Sigmoid colon (tissue), 7 donors: ENCODE measurements around the gene CWC27. TPM values are rescaled to one million over a fixed set of nuclear protein-coding genes. Genes with fewer than 3 reads are reported as not detected.

Source experiments
- DNase-seq: peaks from one replicate; pipeline ENCODE4 v3.0.0-alpha.2; 2019
- H3K27ac ChIP-seq, 4 donors: fragments of 200-600 bp; sonication (generic); one replicate each; pipeline ENCODE4 v1.5.1; 2016 to 2019; ENCODE audit warnings: mild to moderate bottlenecking in 1 of 4
- H3K27me3 ChIP-seq, 3 donors: fragments of 200-600 bp; sonication (generic); one replicate each; pipeline ENCODE4 v1.5.1; 2019; ENCODE audit warnings: mild to moderate bottlenecking in 1 of 3
- H3K36me3 ChIP-seq, 4 donors: fragments of 200-600 bp; sonication (generic); one replicate each; pipeline ENCODE4 v1.5.1; 2016 to 2019
- H3K4me1 ChIP-seq, 4 donors: fragments of 200-600 bp; sonication (generic); one replicate each; pipeline ENCODE4 v1.5.1; 2017 to 2019
- H3K4me3 ChIP-seq, 4 donors: fragments of 200-600 bp; sonication (generic); one replicate each; pipeline ENCODE4 v1.5.1; 2017 to 2019; ENCODE audit warnings: mild to moderate bottlenecking in 2 of 4, moderate library complexity in 1 of 4
- H3K9me3 ChIP-seq, 4 donors: fragments of 200-600 bp in 3 of 4; sonication (generic) in 3 of 4; one replicate each; pipeline versions ENCODE4 v1.5.1 to v1.6.1; 2013 to 2019
- EP300 ChIP-seq, 4 donors: sonication (generic); formaldehyde crosslinking; IDR thresholded peaks; one replicate each; pipeline ENCODE4 v1.6.1; 2017; ENCODE audit warnings: antibody characterized with exemption in 4 of 4
- POLR2A ChIP-seq, 2 donors: fragments of 450-650 bp; IDR thresholded peaks; one replicate each; pipeline ENCODE4 v1.6.1; 2016; ENCODE audit warnings: antibody characterized with exemption in 2 of 2, mild to moderate bottlenecking in 2 of 2, moderate library complexity in 2 of 2
- POLR2AphosphoS5 ChIP-seq, 4 donors: sonication (generic); formaldehyde crosslinking; IDR thresholded peaks; one replicate each; pipeline ENCODE4 v1.6.1; 2017; ENCODE audit warnings: antibody characterized with exemption in 4 of 4
- WGBS, 2 donors: extraction: QIAGEN DNeasy Blood & Tissue Kit; methylation state at CpG; one replicate each; pipeline ENCODE4 v1.1.7; 2013; 5-methylcytosine and 5-hydroxymethylcytosine counted together
- intact Hi-C: fragments of 100-400 bp; cut with DNase I; formaldehyde crosslinking; loops from one replicate; pipeline ENCODE4 v1.15.1; 2023
- polyA plus RNA-seq, 3 donors: library from polyadenylated mRNA; stranded (reverse); fragments of 200-250 nt; gene quantifications; one replicate each; pipeline ENCODE4 v1.2.3, GENCODE V29; 2013
- total RNA-seq, 4 donors: library from RNA; depleted of rRNA; stranded (reverse); fragments of >200 nt; gene quantifications; one replicate each; pipeline ENCODE4 v1.1.0, GENCODE V29; 2016
- TF ChIP-seq, protein P1 (sequence below), 4 experiments: fragments of 450-650 bp in 3 of 4; fragments of 200-600 bp in 1 of 4; IDR thresholded peaks; one replicate each; pipeline ENCODE4 v1.5.1; 2016 to 2019; ENCODE audit warnings: antibody characterized with exemption in 4 of 4, mild to moderate bottlenecking in 3 of 4, moderate library complexity in 2 of 4
- donor health status: healthy with polysubstance abuse.
- donor health status: Bipolar disorder and iron deficiency.
- donor health status: healthy.

The CWC27 gene
- total and polyA plus RNA-seq, 7 donors, result 11.3 to 27.7 (median 18.9) TPM

DNA sequence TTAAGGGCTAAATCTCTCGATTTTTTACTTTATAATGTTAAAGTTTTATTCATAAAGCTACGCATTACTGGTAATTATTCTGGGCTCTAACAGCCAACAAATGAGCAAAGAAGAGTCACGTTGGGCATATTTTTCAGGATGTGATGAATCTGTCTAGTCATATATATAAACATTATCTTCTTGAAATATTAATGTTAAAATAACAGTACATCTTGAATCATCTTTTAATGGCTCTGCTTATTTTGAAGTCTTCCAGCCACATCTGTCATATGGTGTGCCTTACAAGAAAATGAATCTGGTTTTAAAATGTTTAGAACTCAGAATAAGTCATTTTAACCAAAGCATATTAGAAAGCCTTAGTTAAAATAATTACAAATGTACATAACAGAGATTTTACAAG is 96.9 kb downstream of the CWC27 start:
- no peak overlapping the region for H3K27ac ChIP-seq
- intact Hi-C loops, result no loop called here
- no peak for DNase-seq
- no peak overlapping the region for H3K4me3 ChIP-seq
- peaks cover 0 to 22% (median 6%) of the 10 kb centered on the region in 4 donors for H3K4me1 ChIP-seq
- 90 to 96% methylated on average over 3 of the region's 3 CpGs for WGBS, 2 donors
- H3K36me3 ChIP-seq, result no peaks in the 10 kb centered on the region
- no peaks in the 10 kb centered on the region for H3K27me3 ChIP-seq
- TF ChIP-seq POLR2AphosphoS5 (IDR thresholded peaks at IDR 0.05), result peak in 2 of 4 donors; percentile 31 to 38
- no peak for TF ChIP-seq EP300 (IDR thresholded peaks at IDR 0.05)
- TF ChIP-seq, protein P1, sequence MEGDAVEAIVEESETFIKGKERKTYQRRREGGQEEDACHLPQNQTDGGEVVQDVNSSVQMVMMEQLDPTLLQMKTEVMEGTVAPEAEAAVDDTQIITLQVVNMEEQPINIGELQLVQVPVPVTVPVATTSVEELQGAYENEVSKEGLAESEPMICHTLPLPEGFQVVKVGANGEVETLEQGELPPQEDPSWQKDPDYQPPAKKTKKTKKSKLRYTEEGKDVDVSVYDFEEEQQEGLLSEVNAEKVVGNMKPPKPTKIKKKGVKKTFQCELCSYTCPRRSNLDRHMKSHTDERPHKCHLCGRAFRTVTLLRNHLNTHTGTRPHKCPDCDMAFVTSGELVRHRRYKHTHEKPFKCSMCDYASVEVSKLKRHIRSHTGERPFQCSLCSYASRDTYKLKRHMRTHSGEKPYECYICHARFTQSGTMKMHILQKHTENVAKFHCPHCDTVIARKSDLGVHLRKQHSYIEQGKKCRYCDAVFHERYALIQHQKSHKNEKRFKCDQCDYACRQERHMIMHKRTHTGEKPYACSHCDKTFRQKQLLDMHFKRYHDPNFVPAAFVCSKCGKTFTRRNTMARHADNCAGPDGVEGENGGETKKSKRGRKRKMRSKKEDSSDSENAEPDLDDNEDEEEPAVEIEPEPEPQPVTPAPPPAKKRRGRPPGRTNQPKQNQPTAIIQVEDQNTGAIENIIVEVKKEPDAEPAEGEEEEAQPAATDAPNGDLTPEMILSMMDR (IDR thresholded peaks at IDR 0.05), result no peak
- H3K9me3 ChIP-seq, result no peaks in the 10 kb centered on the region

DNA sequence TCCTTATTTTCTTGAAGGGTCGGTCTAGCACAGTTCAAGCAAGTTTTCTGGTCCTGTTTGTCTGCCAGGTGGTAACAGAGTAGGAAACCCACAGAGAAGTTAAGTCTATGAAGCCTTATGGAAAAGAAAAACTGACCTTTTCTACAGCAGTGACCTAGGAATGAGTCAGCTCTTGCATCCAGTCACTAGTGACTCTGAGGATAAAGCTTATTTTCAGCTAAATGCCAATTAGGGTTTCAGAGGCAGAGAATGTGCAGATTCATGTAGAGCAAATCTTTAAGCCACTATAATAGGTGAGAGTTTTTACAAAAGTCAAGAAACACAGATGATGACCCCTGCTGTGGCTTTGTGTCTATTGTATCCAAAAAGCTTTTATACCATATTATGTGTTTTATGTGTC is 100.7 kb downstream of the CWC27 start:
- DNase-seq, result no peak
- intact Hi-C loops, result no loop called here
- WGBS, 2 donors, result 89 to 91% methylated on average over 1 of the region's 1 CpG
- Histone ChIP-seq H3K36me3 (no peaks in the 10 kb centered on the region), H3K27me3 (no peaks in the 10 kb centered on the region), H3K9me3 (no peaks in the 10 kb centered on the region), H3K4me1 (peaks cover 0 to 19% (median 6%) of the 10 kb centered on the region in 4 donors), H3K4me3 (no peak overlapping the region), H3K27ac (no peak overlapping the region)
- TF ChIP-seq POLR2A (IDR thresholded peaks at IDR 0.05) (no peak), POLR2AphosphoS5 (IDR thresholded peaks at IDR 0.05) (no peak), EP300 (IDR thresholded peaks at IDR 0.05) (no peak)
- TF ChIP-seq, protein P1 (IDR thresholded peaks at IDR 0.05), result no peak

DNA sequence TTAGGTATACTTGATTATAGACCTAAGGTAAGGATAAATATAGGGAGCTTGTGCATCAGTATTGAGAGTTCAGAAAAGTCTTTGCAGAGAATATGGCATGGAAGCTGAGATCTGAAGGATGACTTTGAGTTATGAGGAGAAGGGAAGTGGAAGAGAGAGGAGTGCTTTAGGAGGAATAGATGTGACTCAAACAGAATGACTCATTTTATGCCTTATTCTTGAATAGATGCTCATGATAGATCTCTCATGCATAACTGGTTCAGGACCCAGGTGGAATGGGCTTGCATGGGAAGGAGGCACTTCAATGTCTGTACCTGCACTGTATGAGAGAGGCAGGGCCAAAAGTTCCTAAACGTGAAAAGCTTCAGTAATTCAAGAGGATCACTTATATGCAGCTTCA is 103.3 kb downstream of the CWC27 start:
- intact Hi-C loops, result no loop called here
- DNase-seq, result no peak
- no peak overlapping the region for H3K4me3 ChIP-seq
- no peak overlapping the region for H3K27ac ChIP-seq
- H3K36me3 ChIP-seq, result no peaks in the 10 kb centered on the region
- no peaks in the 10 kb centered on the region for H3K27me3 ChIP-seq
- peaks cover 0 to 5% (median 0%) of the 10 kb centered on the region in 4 donors for H3K4me1 ChIP-seq
- H3K9me3 ChIP-seq, result no peaks in the 10 kb centered on the region
- TF ChIP-seq POLR2A (IDR thresholded peaks at IDR 0.05) (no peak), EP300 (IDR thresholded peaks at IDR 0.05) (no peak), POLR2AphosphoS5 (IDR thresholded peaks at IDR 0.05) (no peak)
- TF ChIP-seq, protein P1 (IDR thresholded peaks at IDR 0.05), result no peak
- WGBS, 2 donors, result 83 to 93% methylated on average over 1 of the region's 1 CpG

DNA sequence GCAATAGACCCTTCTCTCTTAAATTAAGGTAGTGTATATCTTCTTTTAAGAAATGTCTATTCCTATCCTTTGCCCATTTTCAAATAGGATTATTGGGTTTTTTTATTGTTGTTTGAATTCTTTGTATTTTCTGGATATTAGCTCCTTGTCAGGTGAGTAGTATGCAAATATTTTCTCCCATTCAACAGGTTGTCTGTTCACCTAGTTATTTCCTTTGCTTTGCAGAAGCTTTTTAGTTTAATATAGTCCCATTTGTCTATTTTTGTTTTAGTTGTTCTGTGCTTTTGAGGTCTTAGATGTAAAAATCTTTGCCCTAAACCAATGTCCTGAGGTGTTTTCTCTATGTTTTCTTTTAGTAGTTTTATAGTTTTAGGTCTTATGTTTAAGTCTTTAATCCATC is 104.7 kb downstream of the CWC27 start:
- H3K27me3 ChIP-seq, result no peaks in the 10 kb centered on the region
- DNase-seq, result no peak
- TF ChIP-seq, protein P1 (IDR thresholded peaks at IDR 0.05), result no peak
- no peak for TF ChIP-seq POLR2AphosphoS5 (IDR thresholded peaks at IDR 0.05)
- TF ChIP-seq EP300 (IDR thresholded peaks at IDR 0.05), result no peak
- no peak for TF ChIP-seq POLR2A (IDR thresholded peaks at IDR 0.05)
- H3K4me3 ChIP-seq, result no peak overlapping the region
- H3K9me3 ChIP-seq, result no peaks in the 10 kb centered on the region
- peaks cover 0 to 5% (median 0%) of the 10 kb centered on the region in 4 donors for H3K4me1 ChIP-seq
- H3K27ac ChIP-seq, result no peak overlapping the region
- no peaks in the 10 kb centered on the region for H3K36me3 ChIP-seq
- intact Hi-C loops, result no loop called here

DNA sequence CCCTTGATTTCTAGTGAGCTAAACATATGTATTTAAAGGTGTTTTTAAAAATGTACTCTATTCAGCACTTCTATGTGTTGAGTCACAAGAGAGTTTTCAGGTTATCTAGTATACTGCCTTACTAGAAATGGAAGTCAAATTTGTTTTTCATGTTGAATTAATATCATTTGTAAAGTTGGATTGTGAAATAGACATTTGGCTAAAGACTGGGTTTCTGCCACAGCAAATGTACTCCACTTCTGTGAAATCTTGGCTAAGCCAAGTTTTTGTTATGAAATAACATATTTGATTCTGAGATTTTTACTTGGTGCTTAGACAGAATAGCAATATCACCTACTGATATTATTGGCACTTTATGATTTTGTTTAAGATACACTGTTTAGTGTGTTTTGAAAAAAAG is 106.0 kb downstream of the CWC27 start:
- Histone ChIP-seq H3K27me3 (no peaks in the 10 kb centered on the region), H3K4me1 (no peaks in the 10 kb centered on the region), H3K36me3 (no peaks in the 10 kb centered on the region), H3K4me3 (no peak overlapping the region), H3K27ac (no peak overlapping the region), H3K9me3 (no peaks in the 10 kb centered on the region)
- intact Hi-C loops, result no loop called here
- no peak for DNase-seq
- TF ChIP-seq POLR2A (IDR thresholded peaks at IDR 0.05), result no peak
- TF ChIP-seq POLR2AphosphoS5 (IDR thresholded peaks at IDR 0.05), result no peak
- no peak for TF ChIP-seq EP300 (IDR thresholded peaks at IDR 0.05)
- TF ChIP-seq, protein P1 (IDR thresholded peaks at IDR 0.05), result no peak
